ENCODE results near the gene FANCM.

FANCM gene

DNA sequence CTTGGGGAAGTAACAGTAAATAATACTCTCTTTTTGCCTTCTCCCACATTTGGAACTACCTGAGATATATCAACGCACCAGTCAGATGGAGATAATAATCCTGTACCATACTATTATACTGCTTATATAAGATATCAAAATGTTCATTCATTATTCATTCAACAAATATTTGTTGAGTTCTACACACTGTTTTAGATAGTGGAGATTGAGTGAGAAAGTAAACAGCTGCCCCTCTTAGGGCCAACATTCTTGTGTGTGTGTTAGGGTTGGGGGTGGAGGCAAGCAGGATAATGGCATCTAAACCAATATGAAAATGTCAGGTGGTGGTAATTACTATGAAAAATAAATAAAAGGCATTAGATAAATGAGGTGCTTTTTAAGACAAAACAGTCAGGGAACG, 103.3 kb downstream of the FANCM start:
- no peak for DNase-seq

DNA sequence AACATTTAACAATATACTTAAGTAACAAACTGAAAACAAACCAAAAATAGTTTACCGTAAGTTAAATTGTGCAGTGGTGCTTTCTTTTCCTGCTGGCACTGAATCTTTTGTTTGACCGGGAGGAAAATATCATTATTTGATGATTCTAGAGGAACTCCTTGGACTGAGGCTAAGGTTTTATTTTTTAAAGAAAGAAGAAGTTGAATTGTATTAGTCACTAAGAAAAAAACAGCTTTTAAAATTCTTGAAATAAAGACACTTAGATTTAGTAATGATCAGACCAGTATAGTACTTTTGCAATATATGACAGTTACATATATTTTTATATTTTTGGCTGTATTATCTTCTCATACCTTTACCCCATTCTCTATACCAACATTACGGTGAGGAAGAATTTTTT, 107.0 kb downstream of the FANCM start:
- DNase-seq, result no peak

DNA sequence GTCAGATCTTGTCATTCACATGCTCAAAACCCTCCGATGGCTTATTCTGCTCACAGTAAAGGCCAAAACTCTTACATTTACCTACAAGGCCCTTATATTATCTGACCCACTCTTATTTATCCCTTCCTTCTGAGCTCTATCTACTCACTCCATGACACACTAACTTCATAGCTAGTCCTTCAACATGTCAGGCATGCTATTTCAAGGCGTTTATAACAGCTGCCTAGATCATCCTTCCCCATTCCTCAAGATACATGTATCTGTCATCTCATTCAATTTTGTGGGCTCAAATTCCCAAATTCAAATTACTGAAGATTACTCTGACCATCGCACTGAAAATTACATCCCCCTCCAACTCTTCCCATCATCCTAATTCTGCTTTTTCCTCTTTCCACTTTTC, 110.4 kb downstream of the FANCM start:
- DNase-seq, result no peak

DNA sequence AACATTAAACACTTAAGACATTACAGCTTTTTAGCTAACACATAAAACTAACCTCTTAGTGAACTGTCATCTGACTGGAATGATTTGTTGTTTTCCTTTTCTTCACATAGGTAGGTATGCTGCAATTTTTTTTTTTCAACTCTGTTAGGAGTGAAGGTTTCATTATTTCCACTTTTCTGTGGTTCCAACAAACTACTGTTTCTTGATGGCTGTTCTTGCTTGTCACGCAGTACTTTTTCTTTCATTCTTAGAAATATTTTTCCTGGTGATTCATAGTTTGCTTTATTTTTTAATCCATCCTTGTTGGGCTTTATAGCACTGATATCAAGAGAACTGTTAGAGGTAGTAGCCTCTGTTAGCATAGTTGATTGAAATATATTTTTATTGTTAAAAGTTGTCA, 111.0 kb downstream of the FANCM start:
- DNase-seq, result no peak

DNA sequence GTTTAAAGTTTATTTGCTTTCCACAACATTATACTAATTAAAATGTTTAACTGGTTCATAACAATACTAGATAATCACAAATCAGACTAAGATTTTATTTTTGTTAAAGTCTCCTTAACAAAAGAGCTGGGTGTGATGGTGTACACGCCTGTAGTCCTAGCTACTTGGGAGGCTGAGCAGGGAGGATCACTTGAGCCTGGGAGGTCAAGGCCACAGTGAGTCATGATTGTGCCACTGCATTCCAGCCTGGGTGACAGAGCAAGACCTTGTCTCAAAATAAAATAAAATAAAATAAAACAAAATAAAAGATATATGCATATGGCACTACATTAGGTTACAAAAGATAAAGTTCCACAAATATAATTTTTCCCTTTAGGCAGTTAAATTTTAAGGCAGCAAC, 111.7 kb downstream of the FANCM start:
- DNase-seq, result no peak

DNA sequence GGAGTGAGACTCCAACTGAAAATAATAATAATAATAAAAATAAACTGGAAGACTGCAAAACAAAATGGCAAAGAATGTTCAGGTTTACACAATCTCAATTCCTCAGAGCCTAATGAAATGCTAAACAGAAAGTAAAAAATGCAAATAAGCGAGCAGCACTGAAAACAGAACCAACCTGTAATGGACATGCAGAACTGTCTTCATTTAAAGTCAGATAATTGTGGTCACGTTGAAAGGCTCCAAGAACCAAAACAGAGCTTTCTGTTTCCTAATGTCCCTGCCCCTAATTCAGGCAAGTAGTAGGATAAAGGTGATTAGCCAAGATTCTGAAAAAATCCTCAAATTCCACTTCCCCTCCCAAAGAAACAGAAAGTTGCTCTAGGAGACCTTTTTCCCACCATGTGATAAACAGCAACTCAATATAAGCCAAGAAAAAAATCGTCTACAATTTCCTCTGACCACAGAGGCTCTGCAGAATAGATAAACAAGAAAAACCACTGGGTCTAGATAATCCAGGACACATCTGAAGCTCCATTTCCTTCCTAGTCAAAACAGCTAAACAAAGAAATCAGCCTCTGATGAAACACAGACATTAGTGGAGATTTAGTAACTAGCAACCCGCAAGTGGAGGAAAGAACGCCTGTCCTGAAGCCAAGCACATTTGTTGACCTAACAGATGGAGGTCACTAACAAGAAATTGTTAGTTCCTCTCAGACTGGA, 114.3 kb downstream of the FANCM start:
- DNase-seq, result no peak

Measured in DMS79 treated with DMSO at 0.1 percent for 48 hours (cell line).